Measurements from ENCODE around the gene PCDHA8. TPM values are rescaled to one million over a fixed set of nuclear protein-coding genes. Genes with fewer than 3 reads are reported as not detected.

Gene PCDHA8
- total and polyA plus RNA-seq, 2 of the 13 experiments (the other 11 are each of a cell fraction or from before 2014, with no cell fraction given): 0.03 to 0.11 TPM

GRCh38 chr5:140868721-140869554 lies 28.0 kb downstream of the PCDHA8 start, which contains the start of gene PCDHA11 (continued):
- TF ChIP-seq GPN1 (CRISPR knock-in tag; IDR thresholded peaks at IDR 0.05; ENCODE audit: borderline replicate concordance) (no peak), MTF1 (CRISPR knock-in tag; IDR thresholded peaks at IDR 0.05) (no peak), THRA (CRISPR knock-in tag; IDR thresholded peaks at IDR 0.05; ENCODE audit: borderline replicate concordance) (no peak), ZNF550 (CRISPR knock-in tag; IDR thresholded peaks at IDR 0.05; ENCODE audit: borderline replicate concordance) (no peak), ZFP62 (CRISPR knock-in tag; IDR thresholded peaks at IDR 0.05) (no peak), FOXA1 (IDR thresholded peaks at IDR 0.05) (no peak), FOXA1 (CRISPR knock-in tag; IDR thresholded peaks at IDR 0.05) (no peak), ZIK1 (CRISPR knock-in tag; IDR thresholded peaks at IDR 0.05; ENCODE audit: borderline replicate concordance, low read depth) (no peak), TRAFD1 (CRISPR knock-in tag; IDR thresholded peaks at IDR 0.05; ENCODE audit: borderline replicate concordance) (no peak), JUN (CRISPR knock-in tag; IDR thresholded peaks at IDR 0.05) (no peak), TBX2 (CRISPR knock-in tag; IDR thresholded peaks at IDR 0.05; ENCODE audit: borderline replicate concordance) (0 out of 2 replicates have a peak, but pooled peaks have one; percentile 34), ZC3H4 (CRISPR knock-in tag; IDR thresholded peaks at IDR 0.05; ENCODE audit: borderline replicate concordance) (no peak), STAG1 (CRISPR knock-in tag; IDR thresholded peaks at IDR 0.05) (peak; percentile 74), NCOA2 (CRISPR knock-in tag; IDR thresholded peaks at IDR 0.05) (no peak), ZNF207 (IDR thresholded peaks at IDR 0.05; ENCODE audit: borderline replicate concordance) (no peak), ZNF34 (CRISPR knock-in tag; IDR thresholded peaks at IDR 0.05; ENCODE audit: borderline replicate concordance) (no peak), NCOA1 (CRISPR knock-in tag; IDR thresholded peaks at IDR 0.05) (no peak), ZNF326 (CRISPR knock-in tag; IDR thresholded peaks at IDR 0.05; ENCODE audit: borderline replicate concordance) (no peak), ATF4 (CRISPR knock-in tag; IDR thresholded peaks at IDR 0.05) (no peak), E2F1 (CRISPR knock-in tag; IDR thresholded peaks at IDR 0.05) (no peak), ZNF737 (CRISPR knock-in tag; IDR thresholded peaks at IDR 0.05; ENCODE audit: borderline replicate concordance) (no peak), ZBTB26 (CRISPR knock-in tag; IDR thresholded peaks at IDR 0.05; ENCODE audit: borderline replicate concordance) (no peak), ZBTB3 (CRISPR knock-in tag; IDR thresholded peaks at IDR 0.05; ENCODE audit: borderline replicate concordance, low read depth) (no peak), PHF21A (CRISPR knock-in tag; IDR thresholded peaks at IDR 0.05) (no peak)

Measured in HepG2 (cell line).